ENCODE measurements around the gene CTNNA1. TPM values are rescaled to one million over a fixed set of nuclear protein-coding genes. Genes with fewer than 3 reads are reported as not detected.

The CTNNA1 gene
- total and polyA plus RNA-seq, 9 of the 15 experiments (the other 6 are each of a cell fraction or from before 2014, with no cell fraction given): 29.6 to 117 (median 89.1) TPM

- TF ChIP-seq ZNF23 (CRISPR knock-in tag; IDR thresholded peaks at IDR 0.05) (no peak), ZNF780A (CRISPR knock-in tag; IDR thresholded peaks at IDR 0.05) (no peak), POLR3G (IDR thresholded peaks at IDR 0.05; ENCODE audit: extremely low read depth, insufficient read length, insufficient replicate concordance) (no peak)
Observed at GRCh38 chr5:138943599-138944173, 190.5 kb downstream of the CTNNA1 start (continued).

DNA sequence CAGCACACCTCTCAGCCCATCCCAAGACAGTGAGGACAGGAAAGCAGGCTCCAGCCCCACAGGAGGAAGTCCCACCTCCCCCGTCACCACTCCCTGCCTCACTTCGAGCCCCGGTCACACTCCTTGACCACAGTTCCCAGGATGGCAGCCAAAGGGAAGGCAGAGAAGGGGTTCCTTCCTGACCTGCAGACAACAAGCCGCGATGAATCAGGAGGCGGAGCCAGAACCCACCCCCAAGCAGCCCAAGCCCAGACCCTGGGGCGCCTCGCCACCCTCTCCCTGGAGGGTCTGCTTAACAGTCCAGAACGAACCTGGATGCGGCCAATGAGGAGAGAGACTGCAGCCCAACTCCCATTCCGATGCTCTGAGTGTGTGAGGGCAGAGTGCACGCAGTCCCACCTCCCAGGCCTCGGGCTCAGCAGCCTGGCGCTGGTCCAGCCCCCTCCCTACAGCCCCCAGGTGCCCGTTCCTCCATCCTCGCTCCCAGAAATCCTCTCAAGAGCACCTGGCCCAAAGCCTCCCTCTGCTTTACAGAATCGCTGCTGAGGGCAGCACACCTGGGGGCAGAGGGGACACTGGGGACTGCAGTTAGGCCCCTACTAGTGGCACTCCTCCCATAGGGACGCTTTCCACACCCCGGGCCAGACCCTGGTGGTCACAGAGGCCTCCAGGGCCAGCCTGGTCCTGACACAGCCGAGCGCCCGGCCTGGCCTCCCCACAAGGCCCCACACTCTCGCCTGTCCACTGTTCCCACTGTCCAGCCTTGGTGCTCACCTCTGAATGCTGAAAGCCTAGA is 191.5 kb downstream of the CTNNA1 start:
- no TSS peak for BruUV-seq (replicated peaks)
- no peak overlapping the region for H3K4me3 ChIP-seq
- TF ChIP-seq CREBBP (IDR thresholded peaks at IDR 0.05; ENCODE audit: low read depth, low read length) (no peak), HNRNPUL1 (IDR thresholded peaks at IDR 0.05; ENCODE audit: low read length) (no peak), SLC30A9 (CRISPR knock-in tag; IDR thresholded peaks at IDR 0.05) (no peak), SIRT6 (IDR thresholded peaks at IDR 0.05; ENCODE audit: low read depth, low read length) (no peak)
- TF ChIP-seq, protein P1, sequence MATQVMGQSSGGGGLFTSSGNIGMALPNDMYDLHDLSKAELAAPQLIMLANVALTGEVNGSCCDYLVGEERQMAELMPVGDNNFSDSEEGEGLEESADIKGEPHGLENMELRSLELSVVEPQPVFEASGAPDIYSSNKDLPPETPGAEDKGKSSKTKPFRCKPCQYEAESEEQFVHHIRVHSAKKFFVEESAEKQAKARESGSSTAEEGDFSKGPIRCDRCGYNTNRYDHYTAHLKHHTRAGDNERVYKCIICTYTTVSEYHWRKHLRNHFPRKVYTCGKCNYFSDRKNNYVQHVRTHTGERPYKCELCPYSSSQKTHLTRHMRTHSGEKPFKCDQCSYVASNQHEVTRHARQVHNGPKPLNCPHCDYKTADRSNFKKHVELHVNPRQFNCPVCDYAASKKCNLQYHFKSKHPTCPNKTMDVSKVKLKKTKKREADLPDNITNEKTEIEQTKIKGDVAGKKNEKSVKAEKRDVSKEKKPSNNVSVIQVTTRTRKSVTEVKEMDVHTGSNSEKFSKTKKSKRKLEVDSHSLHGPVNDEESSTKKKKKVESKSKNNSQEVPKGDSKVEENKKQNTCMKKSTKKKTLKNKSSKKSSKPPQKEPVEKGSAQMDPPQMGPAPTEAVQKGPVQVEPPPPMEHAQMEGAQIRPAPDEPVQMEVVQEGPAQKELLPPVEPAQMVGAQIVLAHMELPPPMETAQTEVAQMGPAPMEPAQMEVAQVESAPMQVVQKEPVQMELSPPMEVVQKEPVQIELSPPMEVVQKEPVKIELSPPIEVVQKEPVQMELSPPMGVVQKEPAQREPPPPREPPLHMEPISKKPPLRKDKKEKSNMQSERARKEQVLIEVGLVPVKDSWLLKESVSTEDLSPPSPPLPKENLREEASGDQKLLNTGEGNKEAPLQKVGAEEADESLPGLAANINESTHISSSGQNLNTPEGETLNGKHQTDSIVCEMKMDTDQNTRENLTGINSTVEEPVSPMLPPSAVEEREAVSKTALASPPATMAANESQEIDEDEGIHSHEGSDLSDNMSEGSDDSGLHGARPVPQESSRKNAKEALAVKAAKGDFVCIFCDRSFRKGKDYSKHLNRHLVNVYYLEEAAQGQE (IDR thresholded peaks at IDR 0.05; ENCODE audit: borderline replicate concordance): no peak
- TF ChIP-seq, protein P1 (CRISPR knock-in tag; IDR thresholded peaks at IDR 0.05; ENCODE audit: low read depth): no peak
- TF ChIP-seq, protein P2, sequence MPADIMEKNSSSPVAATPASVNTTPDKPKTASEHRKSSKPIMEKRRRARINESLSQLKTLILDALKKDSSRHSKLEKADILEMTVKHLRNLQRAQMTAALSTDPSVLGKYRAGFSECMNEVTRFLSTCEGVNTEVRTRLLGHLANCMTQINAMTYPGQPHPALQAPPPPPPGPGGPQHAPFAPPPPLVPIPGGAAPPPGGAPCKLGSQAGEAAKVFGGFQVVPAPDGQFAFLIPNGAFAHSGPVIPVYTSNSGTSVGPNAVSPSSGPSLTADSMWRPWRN (IDR thresholded peaks at IDR 0.05; ENCODE audit: low read depth): no peak
- ATAC-seq (no peak), FAIRE-seq (no peak), DNase-seq (ENCODE audit: extremely low read depth in 1 of 4, low spot score in 3 of 4) (no peak)
- intact Hi-C loops (cut with micrococcal nuclease) (no loop called here), in situ Hi-C loops (cut with MboI) (no loop called here)
- H3K4me2 ChIP-seq (ENCODE audit: insufficient read depth, low read length): no peak overlapping the region
- H3K27me3 ChIP-seq (ENCODE audit: control insufficient read depth in 2 of 2, insufficient read depth in 2 of 2, low read length in 2 of 2): no peaks in the 10 kb centered on the region
- H3K9me3 ChIP-seq (replicated peaks; ENCODE audit: control insufficient read depth, insufficient read depth, low read depth, low read length): no peaks in the 10 kb centered on the region
- peak overlapping the region in 1 of 2 experiments; percentile 36; a peak in 2 of 4 replicates for H3K9ac ChIP-seq (ENCODE audit: insufficient read depth in 1 of 2, low read depth in 2 of 2, low read length in 2 of 2)
- POLR2A ChIA-PET: interaction anchor here (1.6 kb wide), 1 partner anchor 14 kb away, joined by 3 read pairs; no protein-coding TSS in a partner anchor
- H3K4me1 ChIP-seq (replicated peaks in 1 of 2; ENCODE audit: control insufficient read depth in 2 of 2, insufficient read depth in 2 of 2, low read length in 2 of 2): peaks cover 0 to 15% of the 10 kb centered on the region in 2 experiments; a peak in 1 of 5 replicates
- no peak overlapping the region for H2AFZ ChIP-seq (ENCODE audit: low read depth, low read length)
- peaks cover 4% of the 10 kb centered on the region; the same call in 2 of the 3 replicates for H3K36me3 ChIP-seq (ENCODE audit: control insufficient read depth, insufficient read depth, low read length)
- peaks cover 2% of the 10 kb centered on the region for H3K9me1 ChIP-seq (ENCODE audit: control insufficient read depth, insufficient read depth, low read length)
- no peaks in the 10 kb centered on the region for H3K79me2 ChIP-seq (ENCODE audit: control insufficient read depth, insufficient read depth, low read length)
- H3K27ac ChIP-seq (ENCODE audit: extremely low read depth, low read depth, low read length): no peak overlapping the region
- H4K20me1 ChIP-seq (replicated peaks; ENCODE audit: control insufficient read depth, insufficient read depth, low read length): no peaks in the 10 kb centered on the region
- WGBS (ENCODE audit: insufficient coverage, low coverage, missing lambda C conversion rate): 76% methylated on average over 21 of the region's 23 CpGs
- CTCF ChIA-PET (ENCODE audit: low intra/inter-chr PET ratio): no interaction called here

Data from K562 (cell line).